Loucy (cell line): ENCODE measurements around the gene CENPL.

Source experiments
- H2AFZ ChIP-seq: fragments of 200-600 bp; sonication (generic); 2 replicates; pipeline ENCODE4 v1.6.0; 2016; ENCODE audit warnings: antibody characterized with exemption, mild to moderate bottlenecking, low read length, moderate library complexity
- H3F3A ChIP-seq: fragments of 200-600 bp; 2 replicates; pipeline ENCODE4 v1.6.0; 2016; ENCODE audit warnings: antibody characterized with exemption, low read depth, mild to moderate bottlenecking
- H3K27me3 ChIP-seq: fragments of 200-600 bp; sonication (generic); 2 replicates; pipeline ENCODE4 v1.6.1; 2014; ENCODE audit warnings: low read length, mild to moderate bottlenecking; ENCODE audit not compliant: insufficient read depth, poor library complexity, severe bottlenecking
- H3K36me3 ChIP-seq: fragments of 200-600 bp; sonication (generic); 2 replicates; pipeline ENCODE4 v1.6.1; 2016; ENCODE audit warnings: low read length; ENCODE audit not compliant: insufficient read depth
- H3K4me1 ChIP-seq: fragments of 200-600 bp; sonication (generic); 2 replicates; pipeline ENCODE4 v1.5.1; 2014; ENCODE audit warnings: low read length, mild to moderate bottlenecking; ENCODE audit not compliant: insufficient read depth, poor library complexity, severe bottlenecking
- H3K4me2 ChIP-seq: fragments of 200-600 bp; sonication (generic); 2 replicates; pipeline ENCODE4 v1.6.0; 2014; ENCODE audit warnings: antibody characterized with exemption, low read length, low read depth, mild to moderate bottlenecking; ENCODE audit not compliant: poor library complexity, severe bottlenecking
- H3K4me3 ChIP-seq: fragments of 200-600 bp; sonication (generic); 2 replicates; pipeline ENCODE4 v1.5.1; 2014; ENCODE audit warnings: low read length, mild to moderate bottlenecking, mixed read lengths; ENCODE audit not compliant: poor library complexity, severe bottlenecking
- H3K79me2 ChIP-seq: fragments of 200-600 bp; sonication (generic); 2 replicates; pipeline ENCODE4 v1.6.1; 2014; ENCODE audit warnings: low read length; ENCODE audit not compliant: insufficient read depth
- H3K9ac ChIP-seq: fragments of 200-600 bp; sonication (generic); 2 replicates; pipeline ENCODE4 v1.6.0; 2014; ENCODE audit warnings: mild to moderate bottlenecking, low read depth, low read length, moderate library complexity; ENCODE audit not compliant: poor library complexity, severe bottlenecking
- H3K9me2 ChIP-seq: fragments of 200-600 bp; sonication (generic); replicated peaks from 2 replicates; pipeline ENCODE4 v1.6.1; 2016; ENCODE audit warnings: low read depth, low read length, mixed read lengths
- H3K9me3 ChIP-seq: fragments of 200-600 bp; sonication (generic); 2 replicates; pipeline ENCODE4 v1.6.1; 2014; ENCODE audit warnings: mild to moderate bottlenecking, antibody characterized with exemption, low read length, low read depth; ENCODE audit not compliant: insufficient read depth
- H4K20me1 ChIP-seq: fragments of 200-600 bp; sonication (generic); 2 replicates; pipeline ENCODE4 v1.6.0; 2014; ENCODE audit warnings: antibody characterized with exemption, low read length, mild to moderate bottlenecking; ENCODE audit not compliant: insufficient read depth, poor library complexity, severe bottlenecking
- CTCF ChIP-seq: fragments of 200-600 bp; sonication (generic); conservative IDR thresholded peaks from 2 replicates; pipeline ENCODE4 v1.5.1; 2014; ENCODE audit warnings: mild to moderate bottlenecking, antibody characterized with exemption, low read length
- EZH2phosphoT487 ChIP-seq: fragments of 200-600 bp; IDR thresholded peaks from 2 replicates; pipeline ENCODE4 v1.6.1; 2018; ENCODE audit warnings: antibody characterized with exemption, mild to moderate bottlenecking, moderate library complexity, borderline replicate concordance

Gene CENPL

GRCh38 chr1:173867753-173868265 is 43.1 kb upstream of the CENPL start, which contains the start of gene GAS5:
TSS of gene GAS5 (minus strand) at chr1:173867989.
- peaks cover 25% of the 10 kb centered on the region for H3F3A ChIP-seq
- TF ChIP-seq EZH2phosphoT487: no peak
- no peak for TF ChIP-seq CTCF
- H3K4me2 ChIP-seq: peak within 1 kb of the TSS; percentile 92
- H4K20me1 ChIP-seq: peaks cover 49% of the 10 kb centered on the region
- H3K36me3 ChIP-seq: peaks cover 43% of the 10 kb centered on the region
- H3K79me2 ChIP-seq: peaks cover 64% of the 10 kb centered on the region
- H2AFZ ChIP-seq: peak within 1 kb of the TSS; percentile 92
- peak within 1 kb of the TSS; percentile 92 for H3K9ac ChIP-seq
- H3K4me3 ChIP-seq: peak within 1 kb of the TSS; percentile 92
- H3K27me3 ChIP-seq: peaks cover 8% of the 10 kb centered on the region
- H3K9me3 ChIP-seq: no peaks in the 10 kb centered on the region
- H3K4me1 ChIP-seq: peaks cover 61% of the 10 kb centered on the region
- no peaks in the 10 kb centered on the region for H3K9me2 ChIP-seq

GRCh38 chr1:173867141-173867752 is 42.6 kb upstream of the CENPL start:
- peaks cover 61% of the 10 kb centered on the region for H3K4me1 ChIP-seq
- peaks cover 51% of the 10 kb centered on the region for H4K20me1 ChIP-seq
- H3K27me3 ChIP-seq: peaks cover 8% of the 10 kb centered on the region
- H3K4me2 ChIP-seq: peak overlapping the region; percentile 92
- no peaks in the 10 kb centered on the region for H3K9me3 ChIP-seq
- no peaks in the 10 kb centered on the region for H3K9me2 ChIP-seq
- TF ChIP-seq CTCF (no peak), EZH2phosphoT487 (no peak)
- H3K9ac ChIP-seq: peak overlapping the region; percentile 92
- H2AFZ ChIP-seq: no peak overlapping the region
- H3F3A ChIP-seq: peaks cover 25% of the 10 kb centered on the region
- peak overlapping the region; percentile 92 for H3K4me3 ChIP-seq
- peaks cover 47% of the 10 kb centered on the region for H3K36me3 ChIP-seq
- peaks cover 61% of the 10 kb centered on the region for H3K79me2 ChIP-seq

GRCh38 chr1:173866413-173867115 is 41.9 kb upstream of the CENPL start:
- Histone ChIP-seq H3K9me3 (no peaks in the 10 kb centered on the region), H3K9ac (peak overlapping the region; percentile 92), H3K27me3 (peaks cover 8% of the 10 kb centered on the region), H3K4me3 (peak overlapping the region; percentile 92), H3K36me3 (peaks cover 47% of the 10 kb centered on the region), H3F3A (peaks cover 25% of the 10 kb centered on the region), H3K4me1 (peaks cover 59% of the 10 kb centered on the region), H4K20me1 (peaks cover 51% of the 10 kb centered on the region), H3K79me2 (peaks cover 59% of the 10 kb centered on the region), H3K9me2 (no peaks in the 10 kb centered on the region), H2AFZ (no peak overlapping the region), H3K4me2 (peak overlapping the region; percentile 92)
- TF ChIP-seq EZH2phosphoT487 (no peak), CTCF (no peak)
